SK-N-SH treated with all-trans-retinoic acid at 6 μM for 48 hours (cell line): Measurements from ENCODE around the gene SDK2.

ENCODE experiments used
- ATAC-seq: fragments of 200-7000 bp; cut with Tn5 transposase; 3 replicates; pipeline ENCODE4 v1.9.1; 2020; ENCODE audit warnings: mild to moderate bottlenecking, moderate library complexity
- ARNTL ChIP-seq: fragments of 450-650 bp; formaldehyde crosslinking; IDR thresholded peaks from 2 replicates; pipeline ENCODE4 v1.5.0; 2020; ENCODE audit warnings: low read depth, mild to moderate bottlenecking, moderate library complexity, borderline replicate concordance
- BACH2 ChIP-seq: fragments of 250-450 bp; sonication (Bioruptor Pico); IDR thresholded peaks from 2 replicates; pipeline ENCODE4 v1.9.0; 2021; ENCODE audit warnings: mild to moderate bottlenecking, borderline replicate concordance
- CSDC2 ChIP-seq: fragments of 250-450 bp; sonication (Bioruptor Pico); IDR thresholded peaks from 2 replicates; pipeline ENCODE4 v1.5.0; 2020; ENCODE audit warnings: mild to moderate bottlenecking, moderate library complexity
- CSRNP3 ChIP-seq: fragments of 250-450 bp; sonication (Bioruptor Pico); IDR thresholded peaks from 2 replicates; pipeline ENCODE4 v1.5.1; 2021; ENCODE audit warnings: mild to moderate bottlenecking, moderate library complexity
- ESRRG ChIP-seq: fragments of 250-450 bp; sonication (Bioruptor Pico); IDR thresholded peaks from 2 replicates; pipeline ENCODE4 v1.6.1; 2021; ENCODE audit warnings: mild to moderate bottlenecking
- GLIS3 ChIP-seq: fragments of 250-450 bp; sonication (Bioruptor Pico); IDR thresholded peaks from 2 replicates; pipeline ENCODE4 v1.5.0; 2020; ENCODE audit warnings: mild to moderate bottlenecking, moderate library complexity
- OSR1 ChIP-seq: fragments of 250-450 bp; sonication (Bioruptor Pico); IDR thresholded peaks from 2 replicates; pipeline ENCODE4 v1.8.0; 2022; ENCODE audit warnings: moderate library complexity, mild to moderate bottlenecking, inconsistent platforms
- PATZ1 ChIP-seq: fragments of 250-450 bp; sonication (Bioruptor Pico); IDR thresholded peaks from 2 replicates; pipeline ENCODE4 v1.8.0; 2020; ENCODE audit warnings: mild to moderate bottlenecking, moderate library complexity, borderline replicate concordance
- POU6F1 ChIP-seq: fragments of 250-450 bp; sonication (Bioruptor Pico); IDR thresholded peaks from 2 replicates; pipeline ENCODE4 v1.8.0; 2021; ENCODE audit warnings: low read depth, mild to moderate bottlenecking, moderate library complexity, borderline replicate concordance
- PPARA ChIP-seq: fragments of 250-450 bp; sonication (Bioruptor Pico); IDR thresholded peaks from 2 replicates; pipeline ENCODE4 v1.5.0; 2020; ENCODE audit warnings: mild to moderate bottlenecking, borderline replicate concordance
- RARB ChIP-seq: fragments of 250-450 bp; sonication (Bioruptor Pico); IDR thresholded peaks from 2 replicates; pipeline ENCODE4 v1.8.0; 2021; ENCODE audit warnings: mild to moderate bottlenecking, moderate library complexity
- SNAI2 ChIP-seq: fragments of 250-450 bp; sonication (Bioruptor Pico); IDR thresholded peaks from 2 replicates; pipeline ENCODE4 v1.5.0; 2020; ENCODE audit warnings: mild to moderate bottlenecking, moderate library complexity
- TCF4 ChIP-seq: fragments of 250-450 bp; sonication (Bioruptor Pico); IDR thresholded peaks from 2 replicates; pipeline ENCODE4 v1.8.0; 2021; ENCODE audit warnings: mild to moderate bottlenecking, moderate library complexity, borderline replicate concordance
- TOX ChIP-seq: fragments of 250-450 bp; sonication (Bioruptor Pico); IDR thresholded peaks from 2 replicates; pipeline ENCODE4 v1.8.0; 2021; ENCODE audit warnings: mild to moderate bottlenecking, moderate library complexity, borderline replicate concordance
- TSHZ2 ChIP-seq: fragments of 250-450 bp; sonication (Bioruptor Pico); IDR thresholded peaks from 2 replicates; pipeline ENCODE4 v1.5.0; 2020; ENCODE audit warnings: mild to moderate bottlenecking, moderate library complexity
- ZC3H10 ChIP-seq: fragments of 250-450 bp; sonication (Bioruptor Pico); IDR thresholded peaks from 2 replicates; pipeline ENCODE4 v1.5.1; 2021; ENCODE audit warnings: mild to moderate bottlenecking, moderate library complexity
- ZFP30 ChIP-seq: fragments of 450-650 bp; formaldehyde crosslinking; IDR thresholded peaks from 2 replicates; pipeline ENCODE4 v1.5.0; 2022; ENCODE audit warnings: mild to moderate bottlenecking, moderate library complexity
- ZNF565 ChIP-seq: fragments of 450-650 bp; formaldehyde crosslinking; conservative IDR thresholded peaks from 2 replicates; pipeline ENCODE4 v1.5.0; 2020; ENCODE audit warnings: low read depth, mild to moderate bottlenecking, moderate library complexity
- ZNF70 ChIP-seq: fragments of 450-650 bp; formaldehyde crosslinking; IDR thresholded peaks from 2 replicates; pipeline ENCODE4 v1.5.0; 2020; ENCODE audit warnings: mild to moderate bottlenecking, moderate library complexity
- ZNF8 ChIP-seq: fragments of 450-650 bp; formaldehyde crosslinking; IDR thresholded peaks from 2 replicates; pipeline ENCODE4 v1.5.0; 2020; ENCODE audit warnings: mild to moderate bottlenecking, moderate library complexity
- TF ChIP-seq, protein P1 (sequence below): fragments of 250-450 bp; sonication (Bioruptor Pico); IDR thresholded peaks from 2 replicates; pipeline ENCODE4 v1.5.1; 2020; ENCODE audit warnings: low read depth, mild to moderate bottlenecking, moderate library complexity

SDK2 gene

DNA sequence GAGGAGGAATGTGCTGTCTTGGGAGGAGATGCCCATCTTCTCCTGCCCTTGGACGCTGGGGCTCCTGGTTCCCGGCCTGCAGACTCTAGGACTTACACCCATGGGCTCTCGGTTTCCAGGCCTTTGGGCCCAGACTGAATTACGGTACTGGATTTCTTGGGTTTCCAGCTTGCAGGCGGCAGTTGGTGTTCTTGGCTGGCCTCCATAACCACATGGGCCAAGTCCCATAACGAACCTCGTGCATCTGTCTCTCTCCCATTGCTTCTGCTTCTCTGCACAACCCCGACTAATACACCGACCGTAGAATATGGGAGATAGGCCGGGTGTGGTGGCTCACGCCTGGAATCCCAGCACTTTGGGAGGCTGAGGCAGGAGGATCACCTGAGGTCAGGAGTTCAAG lies 162.6 kb downstream of the SDK2 start:
- TF ChIP-seq SNAI2 (CRISPR knock-in tag): no peak
- TF ChIP-seq CSRNP3 (CRISPR knock-in tag): no peak
- TF ChIP-seq BACH2: no peak
- TF ChIP-seq ZFP30: no peak
- no peak for TF ChIP-seq TCF4 (CRISPR knock-in tag)
- no peak for TF ChIP-seq TSHZ2 (CRISPR knock-in tag)
- TF ChIP-seq, protein P1, sequence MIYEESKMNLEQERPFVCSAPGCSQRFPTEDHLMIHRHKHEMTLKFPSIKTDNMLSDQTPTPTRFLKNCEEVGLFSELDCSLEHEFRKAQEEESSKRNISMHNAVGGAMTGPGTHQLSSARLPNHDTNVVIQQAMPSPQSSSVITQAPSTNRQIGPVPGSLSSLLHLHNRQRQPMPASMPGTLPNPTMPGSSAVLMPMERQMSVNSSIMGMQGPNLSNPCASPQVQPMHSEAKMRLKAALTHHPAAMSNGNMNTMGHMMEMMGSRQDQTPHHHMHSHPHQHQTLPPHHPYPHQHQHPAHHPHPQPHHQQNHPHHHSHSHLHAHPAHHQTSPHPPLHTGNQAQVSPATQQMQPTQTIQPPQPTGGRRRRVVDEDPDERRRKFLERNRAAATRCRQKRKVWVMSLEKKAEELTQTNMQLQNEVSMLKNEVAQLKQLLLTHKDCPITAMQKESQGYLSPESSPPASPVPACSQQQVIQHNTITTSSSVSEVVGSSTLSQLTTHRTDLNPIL (CRISPR knock-in tag): no peak
- TF ChIP-seq PATZ1 (CRISPR knock-in tag): no peak
- no peak for TF ChIP-seq ZNF70 (CRISPR knock-in tag)
- no peak for TF ChIP-seq OSR1
- TF ChIP-seq POU6F1 (CRISPR knock-in tag): no peak
- no peak for TF ChIP-seq PPARA (CRISPR knock-in tag)
- no peak for TF ChIP-seq ARNTL (CRISPR knock-in tag)
- TF ChIP-seq TOX (CRISPR knock-in tag): no peak
- TF ChIP-seq CSDC2 (CRISPR knock-in tag): no peak
- ATAC-seq: no peak

- TF ChIP-seq ARNTL (CRISPR knock-in tag): no peak
- TF ChIP-seq ZNF8 (CRISPR knock-in tag): no peak
- no peak for TF ChIP-seq CSDC2 (CRISPR knock-in tag)
- no peak for TF ChIP-seq ZC3H10 (CRISPR knock-in tag)
- TF ChIP-seq ZNF565: no peak
- no peak for TF ChIP-seq PATZ1 (CRISPR knock-in tag)
- TF ChIP-seq TOX (CRISPR knock-in tag): no peak
- no peak for TF ChIP-seq TCF4 (CRISPR knock-in tag)
- no peak for TF ChIP-seq RARB (CRISPR knock-in tag)
- TF ChIP-seq ESRRG (CRISPR knock-in tag): no peak
- no peak for TF ChIP-seq ZFP30
- TF ChIP-seq ZNF70 (CRISPR knock-in tag): no peak
- no peak for TF ChIP-seq GLIS3 (CRISPR knock-in tag)
- no peak; the same call in 2 of the 3 replicates for ATAC-seq
These were observed 163.5 kb downstream of the SDK2 start for GRCh38 chr17:73480740-73481139.
